Limb (tissue), 2 donors: ENCODE data around the gene RIPOR1.

ENCODE experiments used
- DNase-seq, 2 donors: peaks; one replicate each; pipeline ENCODE4 v3.0.0-alpha.2; 2016; ENCODE audit errors: extremely low spot score in 2 of 2

RIPOR1 gene

DNA sequence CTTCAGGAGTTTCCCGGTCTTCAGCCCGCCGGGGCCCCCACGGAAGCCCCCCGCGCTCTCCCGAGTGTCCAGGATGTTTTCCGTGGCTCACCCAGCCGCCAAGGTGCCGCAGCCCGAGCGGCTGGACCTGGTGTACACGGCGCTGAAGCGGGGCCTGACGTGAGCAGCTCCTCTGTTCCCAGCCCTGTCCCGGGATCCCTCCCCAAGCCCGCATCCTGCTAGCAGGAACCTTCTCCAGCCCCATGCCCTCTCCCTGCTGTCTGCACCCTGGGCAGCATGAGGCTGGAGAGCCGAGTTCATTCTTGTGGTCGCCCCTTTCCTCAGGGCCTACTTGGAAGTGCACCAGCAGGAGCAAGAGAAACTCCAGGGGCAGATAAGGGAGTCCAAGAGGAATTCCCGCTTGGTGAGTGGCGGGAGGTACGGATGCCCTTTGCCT, 10.1 kb downstream of the RIPOR1 start:
- no peak for DNase-seq

DNA sequence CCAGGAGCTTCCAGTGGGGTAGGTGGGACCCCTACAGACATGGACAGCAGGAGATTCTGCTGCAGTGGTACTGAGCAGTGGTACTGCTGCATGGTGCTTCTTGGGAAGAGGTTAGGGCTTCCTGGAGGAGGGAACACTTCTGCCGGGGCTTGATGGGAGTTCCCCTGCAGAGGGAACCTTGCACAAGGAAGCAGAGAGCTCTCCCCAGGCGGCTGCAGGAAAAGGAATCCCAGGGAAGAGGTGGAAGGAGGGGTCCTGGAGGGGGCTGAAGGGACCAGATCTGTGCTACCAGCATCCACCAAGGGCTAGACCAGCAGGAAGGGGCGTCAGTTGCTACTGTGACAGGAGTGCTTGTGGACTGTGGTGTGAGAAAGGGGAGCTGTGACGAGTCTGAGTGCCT, 10.6 kb downstream of the RIPOR1 start:
- DNase-seq, result no peak

DNA sequence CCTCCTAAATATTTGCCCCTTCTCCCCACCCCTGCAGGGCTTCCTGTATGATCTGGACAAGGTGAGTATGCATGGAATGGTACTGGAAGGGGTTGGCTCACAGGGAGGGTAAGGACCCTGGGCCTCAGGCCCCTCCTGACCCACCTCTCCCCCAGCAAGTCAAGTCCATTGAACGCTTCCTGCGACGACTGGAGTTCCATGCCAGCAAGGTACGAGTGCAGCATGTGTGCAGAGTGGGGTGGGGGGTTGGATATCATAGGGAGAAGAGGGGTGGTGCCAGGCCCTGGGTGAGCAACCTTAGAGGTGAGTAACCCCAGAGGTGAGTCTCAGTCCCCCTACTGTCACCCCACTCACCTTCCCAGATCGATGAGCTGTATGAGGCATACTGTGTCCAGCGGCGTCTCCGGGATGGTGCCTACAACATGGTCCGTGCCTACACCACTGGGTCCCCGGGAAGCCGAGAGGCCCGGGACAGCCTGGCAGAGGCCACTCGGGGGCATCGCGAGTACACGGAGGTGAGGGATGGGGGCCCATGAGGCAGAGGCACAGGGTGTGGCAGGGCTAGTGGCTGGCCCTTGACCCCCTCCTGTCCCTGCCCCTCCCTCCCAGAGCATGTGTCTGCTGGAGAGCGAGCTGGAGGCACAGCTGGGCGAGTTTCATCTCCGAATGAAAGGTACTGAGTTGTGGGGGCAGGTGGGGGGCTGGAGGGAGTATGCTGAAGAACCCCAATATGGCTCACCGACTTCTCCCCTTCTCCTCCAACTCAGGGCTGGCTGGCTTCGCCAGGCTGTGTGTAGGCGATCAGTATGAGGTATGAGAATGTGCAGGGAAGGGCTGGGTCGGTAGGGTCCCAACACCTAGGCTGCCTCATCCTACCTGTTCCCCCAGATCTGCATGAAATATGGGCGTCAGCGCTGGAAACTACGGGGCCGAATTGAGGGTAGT, 11.3 kb downstream of the RIPOR1 start:
- no peak for DNase-seq

DNA sequence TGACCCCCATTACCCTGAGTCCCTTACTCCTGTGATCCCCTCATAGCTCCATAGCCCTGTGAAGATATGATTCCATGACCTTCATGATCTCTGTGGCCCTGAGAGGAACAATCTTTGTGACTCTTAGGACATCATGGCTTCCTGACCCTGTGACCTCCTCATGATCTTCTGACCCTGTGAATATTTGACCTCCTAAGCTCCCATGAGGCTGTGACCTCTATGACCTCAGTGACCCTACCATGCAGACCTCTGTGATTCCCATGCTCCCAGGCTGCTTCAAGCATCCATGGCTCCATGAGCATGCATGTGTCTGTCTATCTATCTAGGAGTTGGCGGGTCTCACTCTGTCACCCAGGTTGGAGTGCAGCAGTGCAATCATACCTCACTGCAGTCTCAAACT, 12.1 kb downstream of the RIPOR1 start:
- no peak for DNase-seq

DNA sequence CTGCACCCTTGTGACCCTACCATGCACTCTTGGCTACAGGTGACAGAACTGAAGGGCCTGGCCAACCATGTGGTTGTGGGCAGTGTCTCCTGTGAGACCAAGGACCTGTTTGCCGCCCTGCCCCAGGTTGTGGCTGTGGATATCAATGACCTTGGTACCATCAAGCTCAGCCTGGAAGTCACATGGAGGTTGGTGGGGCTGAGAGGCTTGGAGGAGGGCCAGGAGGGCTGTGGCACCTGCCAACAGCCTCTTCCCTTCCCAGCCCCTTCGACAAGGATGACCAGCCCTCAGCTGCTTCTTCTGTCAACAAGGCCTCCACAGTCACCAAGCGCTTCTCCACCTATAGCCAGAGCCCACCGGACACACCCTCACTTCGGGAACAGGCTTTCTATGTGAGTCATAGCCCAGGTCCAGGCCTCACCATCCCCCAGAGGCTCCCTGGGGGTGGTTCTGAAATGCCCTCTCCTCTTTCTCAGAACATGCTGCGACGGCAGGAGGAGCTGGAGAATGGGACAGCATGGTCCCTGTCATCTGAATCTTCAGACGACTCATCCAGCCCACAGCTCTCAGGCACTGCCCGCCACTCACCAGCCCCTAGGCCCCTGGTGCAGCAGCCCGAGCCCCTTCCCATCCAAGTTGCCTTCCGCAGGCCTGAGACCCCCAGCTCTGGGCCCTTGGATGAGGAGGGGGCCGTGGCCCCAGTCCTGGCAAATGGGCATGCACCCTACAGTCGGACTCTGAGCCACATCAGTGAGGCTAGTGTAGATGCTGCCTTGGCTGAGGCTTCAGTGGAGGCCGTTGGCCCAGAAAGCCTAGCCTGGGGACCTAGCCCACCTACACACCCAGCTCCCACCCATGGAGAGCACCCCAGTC, 13.0 kb downstream of the RIPOR1 start:
- DNase-seq, result no peak

DNA sequence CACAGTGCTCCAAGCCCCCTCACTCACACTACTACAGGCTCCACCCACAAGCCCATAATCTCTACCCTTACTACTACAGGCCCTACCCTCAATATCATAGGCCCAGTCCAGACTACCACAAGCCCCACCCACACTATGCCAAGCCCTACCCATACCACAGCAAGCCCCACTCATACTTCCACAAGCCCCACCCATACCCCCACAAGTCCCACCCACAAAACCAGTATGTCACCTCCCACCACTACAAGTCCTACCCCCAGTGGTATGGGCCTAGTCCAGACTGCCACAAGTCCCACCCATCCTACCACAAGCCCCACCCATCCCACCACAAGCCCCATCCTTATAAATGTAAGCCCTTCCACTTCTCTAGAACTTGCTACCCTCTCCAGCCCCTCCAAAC, 13.8 kb downstream of the RIPOR1 start:
- peak in 1 of 2 donors; percentile 33 for DNase-seq

DNA sequence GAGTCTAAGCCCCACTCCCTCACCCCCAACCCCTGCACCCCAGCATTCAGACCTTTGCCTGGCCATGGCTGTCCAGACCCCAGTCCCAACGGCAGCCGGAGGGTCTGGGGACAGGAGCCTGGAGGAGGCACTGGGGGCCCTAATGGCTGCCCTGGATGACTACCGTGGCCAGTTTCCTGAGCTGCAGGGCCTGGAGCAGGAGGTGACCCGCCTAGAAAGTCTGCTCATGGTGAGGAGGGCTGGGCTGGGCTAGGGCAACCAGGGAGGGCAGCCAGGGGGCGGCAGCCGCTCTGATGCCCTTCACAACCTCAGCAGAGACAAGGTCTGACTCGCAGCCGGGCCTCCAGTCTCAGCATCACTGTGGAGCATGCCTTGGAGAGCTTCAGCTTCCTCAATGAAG, 14.4 kb downstream of the RIPOR1 start:
- no peak for DNase-seq

DNA sequence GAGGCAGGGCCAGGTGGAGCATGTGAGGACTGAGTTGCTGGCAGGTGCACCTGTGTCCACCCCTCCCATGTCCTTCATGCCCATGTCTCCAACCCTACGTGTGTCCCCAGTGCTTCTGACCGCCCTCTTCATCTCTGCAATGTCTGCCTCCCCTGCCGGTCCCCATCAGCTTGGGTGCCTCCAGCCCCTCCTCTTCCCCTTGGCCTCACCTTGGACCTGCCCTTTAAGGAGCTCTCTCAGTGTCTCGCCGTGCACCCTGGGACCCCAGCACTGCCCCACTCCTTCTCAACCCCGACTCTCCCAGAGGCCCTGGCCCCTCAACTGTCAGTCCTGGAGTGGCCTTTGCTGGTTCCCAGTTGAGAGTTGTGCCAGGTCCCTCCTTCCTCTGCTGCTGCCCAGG, 15.0 kb downstream of the RIPOR1 start:
- no peak for DNase-seq

DNA sequence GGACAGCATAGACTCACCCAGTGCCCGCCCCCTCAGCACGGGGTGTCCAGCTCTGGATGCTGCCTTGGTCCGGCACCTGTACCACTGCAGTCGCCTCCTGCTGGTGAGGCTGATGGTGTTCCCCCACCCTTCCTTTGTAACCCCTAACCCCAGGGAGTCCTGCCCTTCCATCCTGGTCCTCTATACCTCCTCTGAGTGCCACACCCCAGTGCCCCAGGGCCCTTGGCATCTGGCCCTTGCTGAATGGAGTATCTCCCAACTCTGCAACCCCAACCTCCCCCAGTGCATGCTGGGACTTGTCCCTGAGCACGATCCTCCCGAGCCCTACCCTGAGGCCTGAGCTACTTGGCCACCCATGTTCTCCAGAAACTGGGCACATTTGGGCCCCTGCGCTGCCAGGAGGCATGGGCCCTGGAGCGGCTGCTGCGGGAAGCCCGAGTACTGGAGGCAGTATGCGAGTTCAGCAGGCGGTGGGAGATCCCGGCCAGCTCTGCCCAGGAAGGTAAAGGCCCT, 15.8 kb downstream of the RIPOR1 start:
- peak in 1 of 2 donors; percentile 32 for DNase-seq

DNA sequence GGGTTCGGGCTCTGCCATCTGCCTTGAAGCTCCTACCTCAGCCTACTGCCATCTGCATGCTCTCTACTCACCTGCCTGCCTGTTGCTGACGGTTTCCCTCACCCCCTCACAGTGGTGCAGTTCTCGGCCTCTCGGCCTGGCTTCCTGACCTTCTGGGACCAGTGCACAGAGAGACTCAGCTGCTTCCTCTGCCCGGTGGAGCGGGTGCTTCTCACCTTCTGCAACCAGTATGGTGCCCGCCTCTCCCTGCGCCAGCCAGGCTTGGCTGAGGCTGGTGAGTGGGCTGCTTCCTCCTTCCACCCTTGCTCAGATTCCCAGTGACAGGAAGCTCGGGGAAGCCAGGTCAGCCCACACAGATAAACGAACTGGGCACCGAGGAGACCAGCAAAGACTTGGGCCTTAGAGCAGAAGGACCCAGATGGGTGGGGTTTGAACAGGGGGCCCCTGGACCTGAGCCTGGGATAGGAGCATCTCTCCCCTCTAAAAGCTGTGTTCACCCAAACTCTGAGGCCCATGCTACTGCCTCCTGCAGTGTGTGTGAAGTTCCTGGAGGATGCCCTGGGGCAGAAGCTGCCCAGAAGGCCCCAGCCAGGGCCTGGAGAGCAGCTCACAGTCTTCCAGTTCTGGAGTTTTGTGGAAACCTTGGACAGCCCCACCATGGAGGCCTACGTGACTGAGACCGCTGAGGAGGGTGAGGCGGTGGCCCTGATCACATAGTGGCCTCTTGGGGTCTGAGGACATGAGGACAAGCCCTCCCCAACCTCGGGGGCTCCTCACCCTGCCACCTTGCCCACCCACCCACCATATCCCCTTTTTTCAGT, 16.4 kb downstream of the RIPOR1 start:
- no peak for DNase-seq

DNA sequence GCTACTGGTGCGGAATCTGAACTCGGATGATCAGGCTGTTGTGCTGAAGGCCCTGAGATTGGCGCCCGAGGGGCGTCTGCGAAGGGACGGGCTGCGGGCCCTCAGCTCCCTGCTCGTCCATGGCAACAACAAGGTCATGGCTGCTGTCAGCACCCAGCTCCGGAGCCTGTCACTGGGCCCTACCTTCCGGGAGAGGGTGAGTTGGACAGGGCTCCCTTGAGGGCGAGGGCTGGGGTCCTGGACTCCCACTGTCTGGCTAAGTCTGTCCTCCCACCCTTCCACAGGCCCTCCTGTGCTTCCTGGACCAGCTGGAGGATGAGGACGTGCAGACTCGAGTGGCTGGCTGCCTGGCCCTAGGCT, 17.0 kb downstream of the RIPOR1 start:
- DNase-seq, result peak in 1 of 2 donors; percentile 30

DNA sequence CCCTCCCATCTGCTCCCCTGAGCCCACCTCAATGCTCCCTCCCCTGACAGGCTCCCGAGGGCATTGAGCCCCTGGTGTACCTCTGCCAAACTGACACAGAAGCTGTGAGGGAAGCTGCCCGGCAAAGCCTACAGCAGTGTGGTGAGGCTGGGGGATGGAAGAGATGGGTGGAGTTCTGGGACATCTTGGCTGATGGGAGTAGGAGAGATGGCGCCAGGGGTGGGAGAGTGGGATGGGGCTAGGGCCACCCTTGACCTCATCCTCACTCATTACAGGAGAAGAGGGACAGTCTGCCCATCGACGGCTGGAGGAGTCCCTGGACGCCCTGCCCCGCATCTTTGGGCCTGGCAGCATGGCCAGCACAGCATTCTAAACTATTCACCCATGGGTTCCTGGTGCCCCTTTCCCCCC, 17.5 kb downstream of the RIPOR1 start:
- DNase-seq, result no peak

DNA sequence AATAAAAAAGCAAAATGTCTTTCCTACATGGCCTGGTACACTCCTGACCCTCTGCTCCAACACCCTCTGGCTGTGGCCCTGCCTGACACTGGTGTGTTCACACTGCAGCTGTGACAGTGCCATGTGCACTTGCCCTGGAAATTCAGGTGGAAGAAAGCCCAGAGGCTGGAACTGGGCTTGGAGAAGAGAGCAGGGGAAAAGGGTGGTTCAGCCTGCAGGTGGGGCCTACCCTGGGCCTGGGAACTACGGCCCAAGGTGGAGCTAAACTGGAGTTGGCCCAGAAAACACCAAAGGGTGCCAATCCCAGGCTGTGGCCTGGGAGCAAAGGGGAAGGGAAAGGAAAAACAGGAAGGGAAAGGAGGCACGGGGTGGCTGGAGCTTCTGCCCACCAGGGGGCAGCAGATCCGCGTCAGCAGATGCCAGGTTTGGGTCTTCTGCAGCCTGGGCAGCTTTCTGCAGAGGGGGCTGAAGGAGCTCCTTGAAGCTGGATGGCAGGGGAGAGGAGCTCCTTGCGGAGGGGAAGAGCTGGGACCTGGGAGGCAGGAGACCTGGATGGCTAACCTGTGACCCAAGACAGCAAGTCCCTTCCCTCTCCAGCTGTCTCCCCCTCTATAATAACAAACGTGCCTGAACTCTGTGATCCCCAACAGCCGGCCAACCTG, 18.3 kb downstream of the RIPOR1 start:
- DNase-seq, result peak; percentile 56 to 77

DNA sequence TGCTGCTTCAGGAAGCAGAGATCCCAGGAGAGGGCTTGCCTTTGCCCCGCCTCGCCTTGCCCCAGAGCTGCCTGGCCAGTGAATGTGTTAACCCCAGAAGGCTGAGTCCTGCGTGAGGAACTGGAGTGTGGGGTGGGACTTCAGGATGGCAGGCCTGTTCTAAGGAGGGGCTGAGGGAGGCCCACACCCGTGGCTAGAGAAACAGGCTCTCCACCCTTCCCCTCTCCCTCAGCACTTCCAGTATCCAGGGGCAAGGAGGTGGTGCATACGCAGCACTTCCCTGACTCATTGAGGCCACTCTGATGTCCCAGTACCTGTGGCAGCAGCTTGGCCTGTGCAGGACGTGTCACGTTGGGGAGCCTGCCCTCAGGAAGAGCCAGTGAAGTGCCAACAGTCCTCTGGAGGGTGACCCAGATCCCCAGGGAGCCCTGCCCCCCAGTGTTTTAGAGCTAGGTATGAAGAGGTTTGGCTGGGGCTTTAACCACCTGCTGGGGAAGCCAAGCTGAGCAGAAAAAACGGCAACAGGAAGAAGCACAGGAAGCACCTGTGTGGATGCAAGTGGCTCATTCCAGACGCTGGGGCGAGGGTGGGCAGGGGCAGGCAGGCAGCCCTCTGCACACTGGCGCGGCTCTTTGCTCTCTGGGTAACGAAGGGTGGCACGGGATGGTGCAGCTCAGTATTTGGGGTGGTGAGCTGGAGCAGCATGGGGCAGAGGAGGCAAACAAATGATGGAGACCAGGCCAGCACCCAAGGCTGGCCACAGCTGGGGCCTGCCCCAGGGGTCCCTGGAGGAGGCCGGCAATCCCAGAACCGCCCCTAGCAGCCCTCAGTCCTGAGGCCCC, 19.0 kb downstream of the RIPOR1 start:
- DNase-seq, result peak in 1 of 2 donors; percentile 39

DNA sequence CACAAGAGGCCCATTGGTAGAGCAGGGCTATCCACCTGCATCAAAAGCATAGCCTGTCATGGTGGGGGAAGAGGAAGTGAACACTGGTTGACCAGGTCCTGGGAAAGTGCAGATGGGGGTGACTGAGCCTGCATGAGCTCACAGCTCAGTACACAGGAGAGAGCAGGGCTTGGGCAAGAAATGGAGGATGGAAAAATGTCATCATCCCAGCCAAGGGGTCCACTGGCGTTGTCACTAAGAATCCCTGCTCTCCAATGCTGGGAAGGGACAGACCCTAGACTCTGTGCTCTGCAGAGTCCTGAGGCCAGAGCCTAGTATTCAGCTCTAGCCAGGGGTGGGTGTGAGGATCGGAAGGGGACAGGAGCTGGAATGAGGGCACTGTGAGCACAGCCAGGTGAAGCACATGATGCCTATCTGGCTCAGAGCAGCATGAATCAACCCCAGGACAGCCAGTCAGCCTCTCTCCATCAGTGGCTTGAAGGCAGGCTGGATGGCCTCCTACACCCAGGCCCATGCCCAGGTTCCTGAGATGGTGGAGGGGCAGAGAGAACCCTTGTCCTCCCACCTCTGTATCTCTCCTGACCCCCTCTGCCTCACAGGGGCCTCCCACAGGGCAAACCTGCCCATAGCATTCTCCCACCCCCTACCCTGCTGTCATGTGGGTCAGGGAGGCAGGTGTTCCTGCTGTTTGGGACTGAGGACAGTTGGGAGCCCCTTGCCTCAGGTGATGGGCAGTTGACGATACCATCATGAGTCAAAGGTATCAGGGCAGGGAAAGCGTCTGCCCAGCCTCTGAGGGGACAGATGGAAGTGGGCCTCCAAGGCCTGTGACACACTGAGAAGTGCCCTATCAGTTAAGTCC, 19.9 kb downstream of the RIPOR1 start:
- no peak for DNase-seq

DNA sequence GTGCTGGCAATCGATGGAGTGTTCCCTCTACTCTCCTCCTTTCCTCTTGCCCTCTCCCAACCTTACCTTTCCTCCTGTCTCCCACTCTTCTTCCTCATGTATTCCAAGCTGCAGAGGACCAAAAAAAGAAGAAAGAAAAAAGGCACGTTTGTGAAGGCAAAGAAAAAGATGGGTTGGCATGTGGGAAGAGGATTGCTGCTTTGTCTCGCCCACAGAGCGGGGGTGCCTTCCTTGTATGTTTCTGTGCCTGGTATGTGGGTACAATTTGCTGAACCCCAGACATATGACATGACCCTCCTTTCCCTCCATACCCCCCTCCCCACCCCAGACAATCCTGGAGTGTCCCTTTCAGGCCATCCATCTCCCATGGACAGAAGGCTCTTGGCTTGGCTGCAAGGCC, 20.6 kb downstream of the RIPOR1 start:
- no peak for DNase-seq

DNA sequence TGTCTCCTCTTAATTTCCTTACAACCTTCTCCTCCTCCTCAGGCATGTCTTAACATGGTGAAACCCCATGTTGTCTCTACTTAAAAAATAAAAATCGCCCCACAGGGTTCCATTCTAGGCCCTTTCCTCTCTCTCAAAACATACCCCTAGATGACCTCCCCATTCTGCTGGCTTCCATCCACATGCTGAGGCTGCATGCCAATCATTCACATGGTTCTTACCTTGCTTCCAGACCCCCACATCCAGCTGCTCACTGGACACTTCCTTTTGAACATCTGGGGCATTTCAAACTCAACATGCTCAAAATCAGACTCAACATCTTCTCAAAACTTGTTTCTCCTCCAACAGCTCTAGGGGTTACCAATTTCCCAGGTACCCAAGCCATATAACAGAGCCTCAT, 21.3 kb downstream of the RIPOR1 start:
- DNase-seq, result no peak

DNA sequence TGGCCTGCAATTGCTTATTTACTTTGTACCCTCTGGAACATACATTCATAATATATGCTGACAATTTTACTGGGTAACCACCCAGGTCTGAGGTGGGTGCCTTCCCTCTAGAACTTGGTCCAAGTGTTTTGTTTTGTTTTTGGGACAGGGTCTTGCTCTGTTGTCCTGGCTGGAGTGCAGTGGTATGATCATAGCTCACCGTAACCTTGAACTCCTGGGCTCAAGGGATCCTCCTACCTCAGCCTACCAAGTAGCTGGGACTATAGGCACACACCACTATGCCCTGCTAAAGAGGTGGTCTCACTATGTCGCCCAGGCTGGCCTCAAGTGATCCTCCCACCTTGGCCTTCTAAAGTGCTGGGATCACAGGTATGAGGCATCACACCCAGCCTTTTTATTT, 22.5 kb downstream of the RIPOR1 start:
- no peak for DNase-seq

DNA sequence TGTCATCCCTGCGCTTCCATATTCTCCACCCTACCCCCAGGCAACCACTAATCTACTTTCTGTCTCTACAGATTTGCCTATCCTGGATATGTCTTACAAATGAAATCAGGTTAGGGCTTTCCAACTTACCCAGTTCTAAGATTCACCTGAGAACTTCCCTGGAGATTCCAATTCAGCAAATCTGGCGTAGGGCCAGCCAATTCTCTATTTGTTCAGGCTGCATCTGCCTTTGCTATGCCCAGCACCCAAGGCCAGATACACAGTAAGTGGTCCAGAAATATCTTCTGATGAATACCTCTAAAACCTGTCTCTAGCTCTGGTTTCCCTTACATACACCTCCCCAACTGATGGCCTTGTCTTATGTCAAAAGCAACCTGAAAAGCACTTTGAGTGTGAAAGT, 23.3 kb downstream of the RIPOR1 start:
- no peak for DNase-seq
